ENCODE measurements around the gene PTPN13.

The PTPN13 gene

DNA sequence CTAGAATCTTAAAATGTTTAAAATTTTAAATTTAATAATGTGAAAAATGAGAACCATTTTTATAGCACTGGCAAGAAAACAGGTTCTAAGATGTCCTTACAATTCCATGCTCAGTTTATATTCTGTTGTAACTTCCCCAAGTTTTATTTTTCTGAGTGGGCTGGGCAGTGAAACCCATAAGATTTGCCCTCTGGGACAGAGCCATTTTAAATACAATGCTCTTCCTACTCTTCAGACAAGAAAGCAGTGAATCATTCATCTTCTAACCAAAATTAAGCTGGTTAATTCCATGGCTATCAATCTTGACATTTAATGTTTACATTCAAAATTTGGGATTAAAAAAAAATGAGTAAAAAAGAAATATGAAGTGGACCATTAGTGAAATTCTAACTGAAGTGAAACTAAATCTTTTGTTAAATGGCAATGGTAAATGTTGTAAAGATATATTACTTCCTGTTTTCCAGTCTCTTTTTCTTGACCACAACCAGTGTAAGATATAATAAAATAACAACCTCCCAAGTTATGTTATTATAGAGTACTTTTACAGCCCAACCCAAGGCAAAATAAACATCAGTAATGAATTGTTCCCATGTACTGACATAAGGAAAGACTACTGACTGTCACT is 37.2 kb upstream of the PTPN13 start (continued):
- TF ChIP-seq GLI4 (tag by site-specific recombination; IDR thresholded peaks at IDR 0.05) (no peak), ZNF140 (tag by site-specific recombination; IDR thresholded peaks at IDR 0.05) (no peak; the same call in 1 of the 2 replicates)
- TF ChIP-seq, protein P1, sequence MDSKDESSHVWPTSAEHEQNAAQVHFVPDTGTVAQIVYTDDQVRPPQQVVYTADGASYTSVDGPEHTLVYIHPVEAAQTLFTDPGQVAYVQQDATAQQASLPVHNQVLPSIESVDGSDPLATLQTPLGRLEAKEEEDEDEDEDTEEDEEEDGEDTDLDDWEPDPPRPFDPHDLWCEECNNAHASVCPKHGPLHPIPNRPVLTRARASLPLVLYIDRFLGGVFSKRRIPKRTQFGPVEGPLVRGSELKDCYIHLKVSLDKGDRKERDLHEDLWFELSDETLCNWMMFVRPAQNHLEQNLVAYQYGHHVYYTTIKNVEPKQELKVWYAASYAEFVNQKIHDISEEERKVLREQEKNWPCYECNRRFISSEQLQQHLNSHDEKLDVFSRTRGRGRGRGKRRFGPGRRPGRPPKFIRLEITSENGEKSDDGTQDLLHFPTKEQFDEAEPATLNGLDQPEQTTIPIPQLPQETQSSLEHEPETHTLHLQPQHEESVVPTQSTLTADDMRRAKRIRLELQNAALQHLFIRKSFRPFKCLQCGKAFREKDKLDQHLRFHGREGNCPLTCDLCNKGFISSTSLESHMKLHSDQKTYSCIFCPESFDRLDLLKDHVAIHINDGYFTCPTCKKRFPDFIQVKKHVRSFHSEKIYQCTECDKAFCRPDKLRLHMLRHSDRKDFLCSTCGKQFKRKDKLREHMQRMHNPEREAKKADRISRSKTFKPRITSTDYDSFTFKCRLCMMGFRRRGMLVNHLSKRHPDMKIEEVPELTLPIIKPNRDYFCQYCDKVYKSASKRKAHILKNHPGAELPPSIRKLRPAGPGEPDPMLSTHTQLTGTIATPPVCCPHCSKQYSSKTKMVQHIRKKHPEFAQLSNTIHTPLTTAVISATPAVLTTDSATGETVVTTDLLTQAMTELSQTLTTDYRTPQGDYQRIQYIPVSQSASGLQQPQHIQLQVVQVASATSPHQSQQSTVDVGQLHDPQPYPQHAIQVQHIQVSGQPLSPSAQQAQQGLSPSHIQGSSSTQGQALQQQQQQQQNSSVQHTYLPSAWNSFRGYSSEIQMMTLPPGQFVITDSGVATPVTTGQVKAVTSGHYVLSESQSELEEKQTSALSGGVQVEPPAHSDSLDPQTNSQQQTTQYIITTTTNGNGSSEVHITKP (tag by site-specific recombination; IDR thresholded peaks at IDR 0.05) = 0 out of 2 replicates have a peak, but pooled peaks have one; percentile 42
- TF ChIP-seq, protein P2, sequence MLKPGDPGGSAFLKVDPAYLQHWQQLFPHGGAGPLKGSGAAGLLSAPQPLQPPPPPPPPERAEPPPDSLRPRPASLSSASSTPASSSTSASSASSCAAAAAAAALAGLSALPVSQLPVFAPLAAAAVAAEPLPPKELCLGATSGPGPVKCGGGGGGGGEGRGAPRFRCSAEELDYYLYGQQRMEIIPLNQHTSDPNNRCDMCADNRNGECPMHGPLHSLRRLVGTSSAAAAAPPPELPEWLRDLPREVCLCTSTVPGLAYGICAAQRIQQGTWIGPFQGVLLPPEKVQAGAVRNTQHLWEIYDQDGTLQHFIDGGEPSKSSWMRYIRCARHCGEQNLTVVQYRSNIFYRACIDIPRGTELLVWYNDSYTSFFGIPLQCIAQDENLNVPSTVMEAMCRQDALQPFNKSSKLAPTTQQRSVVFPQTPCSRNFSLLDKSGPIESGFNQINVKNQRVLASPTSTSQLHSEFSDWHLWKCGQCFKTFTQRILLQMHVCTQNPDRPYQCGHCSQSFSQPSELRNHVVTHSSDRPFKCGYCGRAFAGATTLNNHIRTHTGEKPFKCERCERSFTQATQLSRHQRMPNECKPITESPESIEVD (tag by site-specific recombination; IDR thresholded peaks at IDR 0.05) = peak; percentile 99

DNA sequence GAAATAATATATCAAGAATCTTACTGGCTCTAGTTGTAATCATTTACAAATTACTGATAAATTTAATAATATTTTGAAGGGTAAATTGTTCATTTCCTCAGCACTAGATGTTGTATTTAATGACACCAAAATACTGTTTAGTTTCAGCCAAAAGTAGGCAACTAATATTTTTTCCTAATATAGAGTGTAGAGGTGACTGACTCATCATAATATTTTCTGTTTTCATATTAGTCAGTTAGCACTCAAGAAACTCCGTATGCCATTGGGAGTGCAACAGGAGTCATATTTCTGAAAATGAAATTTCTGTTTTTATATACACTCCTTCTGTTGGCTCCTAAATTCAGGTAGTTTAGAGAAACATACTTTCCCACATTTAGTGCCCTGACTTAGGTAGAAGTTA is 36.6 kb upstream of the PTPN13 start:
- TF ChIP-seq ZNF777 (tag by site-specific recombination; IDR thresholded peaks at IDR 0.05; ENCODE audit: borderline replicate concordance) = no peak
- no peak for TF ChIP-seq HOXA7 (CRISPR knock-in tag; IDR thresholded peaks at IDR 0.05; ENCODE audit: borderline replicate concordance)
- TF ChIP-seq RBAK (tag by site-specific recombination; IDR thresholded peaks at IDR 0.05) = no peak
- TF ChIP-seq, protein P3, sequence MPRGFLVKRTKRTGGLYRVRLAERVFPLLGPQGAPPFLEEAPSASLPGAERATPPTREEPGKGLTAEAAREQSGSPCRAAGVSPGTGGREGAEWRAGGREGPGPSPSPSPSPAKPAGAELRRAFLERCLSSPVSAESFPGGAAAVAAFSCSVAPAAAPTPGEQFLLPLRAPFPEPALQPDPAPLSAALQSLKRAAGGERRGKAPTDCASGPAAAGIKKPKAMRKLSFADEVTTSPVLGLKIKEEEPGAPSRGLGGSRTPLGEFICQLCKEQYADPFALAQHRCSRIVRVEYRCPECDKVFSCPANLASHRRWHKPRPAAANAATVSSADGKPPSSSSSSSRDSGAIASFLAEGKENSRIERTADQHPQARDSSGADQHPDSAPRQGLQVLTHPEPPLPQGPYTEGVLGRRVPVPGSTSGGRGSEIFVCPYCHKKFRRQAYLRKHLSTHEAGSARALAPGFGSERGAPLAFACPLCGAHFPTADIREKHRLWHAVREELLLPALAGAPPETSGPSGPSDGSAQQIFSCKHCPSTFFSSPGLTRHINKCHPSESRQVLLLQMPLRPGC (tag by site-specific recombination; IDR thresholded peaks at IDR 0.05) = no peak
- TF ChIP-seq ZBTB1 (tag by site-specific recombination; IDR thresholded peaks at IDR 0.05) = no peak
- Histone ChIP-seq H3K36me3 (ENCODE audit: control insufficient read depth in 2 of 2, insufficient read depth in 1 of 2, low read length in 2 of 2) (no peaks in the 10 kb centered on the region), H3K9me3 (ENCODE audit: control insufficient read depth, insufficient read depth, low read depth, low read length) (no peaks in the 10 kb centered on the region), H3K27ac (ENCODE audit: extremely low read depth, low read depth, low read length) (no peak overlapping the region), H3K4me3 (ENCODE audit: low read depth, low read length) (no peak overlapping the region), H3K4me1 (ENCODE audit: control insufficient read depth, insufficient read depth, low read length) (peaks cover 38% of the 10 kb centered on the region)
- CTCF ChIA-PET = no interaction called here
- POLR2A ChIA-PET = no interaction called here

DNA sequence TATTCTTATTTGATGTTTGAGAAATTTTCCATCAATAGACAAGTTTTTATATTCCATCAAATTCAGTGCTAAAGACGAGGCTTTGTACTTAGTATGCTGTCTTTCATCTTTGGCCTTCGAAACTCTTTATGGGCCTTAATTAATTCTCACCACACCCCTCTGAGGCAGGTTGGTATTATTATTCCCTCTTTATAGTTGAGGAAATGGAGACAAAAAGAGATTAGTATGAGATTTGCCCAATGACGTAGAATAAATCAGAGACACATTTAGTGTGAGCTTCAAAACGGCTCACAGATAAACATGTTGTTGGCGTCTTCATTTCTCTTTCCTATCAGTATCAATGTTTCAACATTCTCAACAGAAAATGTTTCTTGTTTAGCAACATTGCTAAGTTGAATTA is 35.9 kb upstream of the PTPN13 start:
- H3K9me3 ChIP-seq (ENCODE audit: control insufficient read depth, insufficient read depth, low read depth, low read length) = no peaks in the 10 kb centered on the region
- ChIA-PET CTCF (no interaction called here), POLR2A (no interaction called here)

More for the DNA sequence above, 35.9 kb upstream of the PTPN13 start:
- Histone ChIP-seq H3K36me3 (ENCODE audit: control insufficient read depth in 2 of 2, insufficient read depth in 1 of 2, low read length in 2 of 2) (no peaks in the 10 kb centered on the region), H3K27ac (ENCODE audit: extremely low read depth, low read depth, low read length) (peak overlapping the region; percentile 68), H3K4me3 (ENCODE audit: low read depth, low read length) (no peak overlapping the region), H3K4me1 (ENCODE audit: control insufficient read depth, insufficient read depth, low read length) (peaks cover 40% of the 10 kb centered on the region)
- no peak for TF ChIP-seq ZNF558 (tag by site-specific recombination; IDR thresholded peaks at IDR 0.05)
- TF ChIP-seq TCF7L2 (IDR thresholded peaks at IDR 0.05; ENCODE audit: borderline replicate concordance, low read depth, low read length) = 0 out of 2 replicates have a peak, but pooled peaks have one; percentile 14
- TF ChIP-seq, protein P4, sequence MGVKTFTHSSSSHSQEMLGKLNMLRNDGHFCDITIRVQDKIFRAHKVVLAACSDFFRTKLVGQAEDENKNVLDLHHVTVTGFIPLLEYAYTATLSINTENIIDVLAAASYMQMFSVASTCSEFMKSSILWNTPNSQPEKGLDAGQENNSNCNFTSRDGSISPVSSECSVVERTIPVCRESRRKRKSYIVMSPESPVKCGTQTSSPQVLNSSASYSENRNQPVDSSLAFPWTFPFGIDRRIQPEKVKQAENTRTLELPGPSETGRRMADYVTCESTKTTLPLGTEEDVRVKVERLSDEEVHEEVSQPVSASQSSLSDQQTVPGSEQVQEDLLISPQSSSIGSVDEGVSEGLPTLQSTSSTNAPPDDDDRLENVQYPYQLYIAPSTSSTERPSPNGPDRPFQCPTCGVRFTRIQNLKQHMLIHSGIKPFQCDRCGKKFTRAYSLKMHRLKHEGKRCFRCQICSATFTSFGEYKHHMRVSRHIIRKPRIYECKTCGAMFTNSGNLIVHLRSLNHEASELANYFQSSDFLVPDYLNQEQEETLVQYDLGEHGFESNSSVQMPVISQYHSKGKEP (tag by site-specific recombination; IDR thresholded peaks at IDR 0.05) = peak; percentile 50
- TF ChIP-seq FEZF1 (tag by site-specific recombination; IDR thresholded peaks at IDR 0.05) = 0 out of 2 replicates have a peak, but pooled peaks have one; percentile 15
- peak; percentile 37; the same call in 1 of the 2 replicates for TF ChIP-seq WT1 (tag by site-specific recombination; IDR thresholded peaks at IDR 0.05)
- TF ChIP-seq ZNF843 (tag by site-specific recombination; IDR thresholded peaks at IDR 0.05) = no peak
- peak; percentile 68 for TF ChIP-seq KLF10 (tag by site-specific recombination; IDR thresholded peaks at IDR 0.05)
- peak; percentile 90 for TF ChIP-seq GFI1B (tag by site-specific recombination; IDR thresholded peaks at IDR 0.05)
- 0 out of 2 replicates have a peak, but pooled peaks have one; percentile 9 for TF ChIP-seq TRIM28 (IDR thresholded peaks at IDR 0.05; ENCODE audit: borderline replicate concordance, low read length)
- 0 out of 2 replicates have a peak, but pooled peaks have one; percentile 28 for TF ChIP-seq ZBTB17 (tag by site-specific recombination; IDR thresholded peaks at IDR 0.05)
- TF ChIP-seq, protein P5, sequence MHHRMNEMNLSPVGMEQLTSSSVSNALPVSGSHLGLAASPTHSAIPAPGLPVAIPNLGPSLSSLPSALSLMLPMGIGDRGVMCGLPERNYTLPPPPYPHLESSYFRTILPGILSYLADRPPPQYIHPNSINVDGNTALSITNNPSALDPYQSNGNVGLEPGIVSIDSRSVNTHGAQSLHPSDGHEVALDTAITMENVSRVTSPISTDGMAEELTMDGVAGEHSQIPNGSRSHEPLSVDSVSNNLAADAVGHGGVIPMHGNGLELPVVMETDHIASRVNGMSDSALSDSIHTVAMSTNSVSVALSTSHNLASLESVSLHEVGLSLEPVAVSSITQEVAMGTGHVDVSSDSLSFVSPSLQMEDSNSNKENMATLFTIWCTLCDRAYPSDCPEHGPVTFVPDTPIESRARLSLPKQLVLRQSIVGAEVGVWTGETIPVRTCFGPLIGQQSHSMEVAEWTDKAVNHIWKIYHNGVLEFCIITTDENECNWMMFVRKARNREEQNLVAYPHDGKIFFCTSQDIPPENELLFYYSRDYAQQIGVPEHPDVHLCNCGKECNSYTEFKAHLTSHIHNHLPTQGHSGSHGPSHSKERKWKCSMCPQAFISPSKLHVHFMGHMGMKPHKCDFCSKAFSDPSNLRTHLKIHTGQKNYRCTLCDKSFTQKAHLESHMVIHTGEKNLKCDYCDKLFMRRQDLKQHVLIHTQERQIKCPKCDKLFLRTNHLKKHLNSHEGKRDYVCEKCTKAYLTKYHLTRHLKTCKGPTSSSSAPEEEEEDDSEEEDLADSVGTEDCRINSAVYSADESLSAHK (tag by site-specific recombination; IDR thresholded peaks at IDR 0.05) = 0 out of 2 replicates have a peak, but pooled peaks have one; percentile 43
